ENCODE measurements around the gene HIVEP1. TPM values are rescaled to one million over a fixed set of nuclear protein-coding genes. Genes with fewer than 3 reads are reported as not detected.

The HIVEP1 gene
- total RNA-seq, 1 experiment from 2014 or later = 24.2 TPM

- no peaks in the 10 kb centered on the region for H3K4me1 ChIP-seq (replicated peaks; ENCODE audit: insufficient read depth)
- H4K20me1 ChIP-seq (ENCODE audit: insufficient read depth) = no peaks in the 10 kb centered on the region
- H3K79me2 ChIP-seq (ENCODE audit: low read depth) = no peaks in the 10 kb centered on the region
- CTCF ChIA-PET = no interaction called here
- no peak overlapping the region for H3K4me3 ChIP-seq
- TF ChIP-seq CTCF (conservative IDR thresholded peaks at IDR 0.05) (no peak), EZH2 (IDR thresholded peaks at IDR 0.05; ENCODE audit: low read depth) (no peak)
- no peaks in the 10 kb centered on the region for H3K36me3 ChIP-seq (ENCODE audit: low read depth)
- intact Hi-C loops (cut with micrococcal nuclease; ENCODE audit: unreplicated experiment) = no loop called here
- POLR2A ChIA-PET (ENCODE audit: unreplicated experiment) = no interaction called here
- H3K27ac ChIP-seq = no peak overlapping the region
- H3F3A ChIP-seq (ENCODE audit: insufficient read depth, low read depth) = no peaks in the 10 kb centered on the region
- no peak overlapping the region for H3K4me2 ChIP-seq
- H3K9me2 ChIP-seq (ENCODE audit: insufficient read depth) = no peaks in the 10 kb centered on the region
- no peaks in the 10 kb centered on the region for H3K9me3 ChIP-seq (ENCODE audit: insufficient read depth, low read depth)
- no TSS peak for BruUV-seq (replicated peaks)
- no peaks in the 10 kb centered on the region for H3K27me3 ChIP-seq (ENCODE audit: insufficient read depth, low read depth)
- DNase-seq = no peak
- H2AFZ ChIP-seq = no peak overlapping the region
These were observed 32.2 kb upstream of the HIVEP1 start for GRCh38 chr6:11979866-11980265.

GRCh38 chr6:11983306-11983705 lies 28.8 kb upstream of the HIVEP1 start:
- Histone ChIP-seq H3K9me2 (ENCODE audit: insufficient read depth) (no peaks in the 10 kb centered on the region), H3K27me3 (ENCODE audit: insufficient read depth, low read depth) (no peaks in the 10 kb centered on the region), H2AFZ (peak overlapping the region; percentile 2; the same call in 1 of the 2 replicates), H3K4me3 (no peak overlapping the region), H3K9me3 (ENCODE audit: insufficient read depth, low read depth) (no peaks in the 10 kb centered on the region), H3K27ac (no peak overlapping the region), H3K4me2 (no peak overlapping the region), H3K36me3 (ENCODE audit: low read depth) (no peaks in the 10 kb centered on the region), H3K4me1 (replicated peaks; ENCODE audit: insufficient read depth) (no peaks in the 10 kb centered on the region), H3K79me2 (ENCODE audit: low read depth) (no peaks in the 10 kb centered on the region), H3F3A (ENCODE audit: insufficient read depth, low read depth) (no peaks in the 10 kb centered on the region), H4K20me1 (ENCODE audit: insufficient read depth) (no peaks in the 10 kb centered on the region)
- no peak for DNase-seq
- ChIA-PET CTCF (no interaction called here), POLR2A (ENCODE audit: unreplicated experiment) (no interaction called here)
- no TSS peak for BruUV-seq (replicated peaks)
- TF ChIP-seq CTCF (conservative IDR thresholded peaks at IDR 0.05) = no peak
- intact Hi-C loops (cut with micrococcal nuclease; ENCODE audit: unreplicated experiment) = no loop called here

- H3K4me2 ChIP-seq = no peak overlapping the region
- H3K9me3 ChIP-seq (ENCODE audit: insufficient read depth, low read depth) = no peaks in the 10 kb centered on the region
- no peaks in the 10 kb centered on the region for H3F3A ChIP-seq (ENCODE audit: insufficient read depth, low read depth)
- no peaks in the 10 kb centered on the region for H3K9me2 ChIP-seq (ENCODE audit: insufficient read depth)
- DNase-seq = no peak
- no peaks in the 10 kb centered on the region for H3K79me2 ChIP-seq (ENCODE audit: low read depth)
- no peak overlapping the region for H2AFZ ChIP-seq
- ChIA-PET CTCF (no interaction called here), POLR2A (ENCODE audit: unreplicated experiment) (no interaction called here)
- no peaks in the 10 kb centered on the region for H3K36me3 ChIP-seq (ENCODE audit: low read depth)
- H3K27ac ChIP-seq = no peak overlapping the region
- no peak for TF ChIP-seq CTCF (conservative IDR thresholded peaks at IDR 0.05)
- no peak for TF ChIP-seq EZH2 (IDR thresholded peaks at IDR 0.05; ENCODE audit: low read depth)
- no peak overlapping the region for H3K4me3 ChIP-seq
- H4K20me1 ChIP-seq (ENCODE audit: insufficient read depth) = no peaks in the 10 kb centered on the region
- BruUV-seq (replicated peaks) = no TSS peak
- intact Hi-C loops (cut with micrococcal nuclease; ENCODE audit: unreplicated experiment) = no loop called here
- no peaks in the 10 kb centered on the region for H3K4me1 ChIP-seq (replicated peaks; ENCODE audit: insufficient read depth)
- no peaks in the 10 kb centered on the region for H3K27me3 ChIP-seq (ENCODE audit: insufficient read depth, low read depth)
These were observed 24.7 kb upstream of the HIVEP1 start for GRCh38 chr6:11987386-11987785.

All from PC-9 (cell line).